Smooth muscle cell (in vitro differentiated cells): ENCODE data around the gene ZNF593OS. TPM values are rescaled to one million over a fixed set of nuclear protein-coding genes. Genes with fewer than 3 reads are reported as not detected.

ENCODE experiments used
- DNase-seq: peaks from one replicate; lab custom pipeline; 2025; ENCODE audit not compliant: unreplicated experiment; lab: John Stamatoyannopoulos, UW
- H2AFZ ChIP-seq: fragments of 200-600 bp; sonication (generic); 2 replicates; pipeline ENCODE4 v1.6.0; 2016; ENCODE audit warnings: antibody characterized with exemption, low read depth, mild to moderate bottlenecking
- H3F3A ChIP-seq: fragments of 200-600 bp; sonication (generic); 2 replicates; pipeline ENCODE4 v1.6.0; 2017; ENCODE audit warnings: antibody characterized with exemption, low read depth
- H3K27ac ChIP-seq: fragments of 200-600 bp; sonication (generic); 2 replicates; pipeline ENCODE4 v1.5.1; 2016; ENCODE audit warnings: low read depth, mild to moderate bottlenecking
- H3K27me3 ChIP-seq: fragments of 200-600 bp; sonication (generic); 2 replicates; pipeline ENCODE4 v1.6.1; 2016; ENCODE audit warnings: low read depth, mild to moderate bottlenecking
- H3K36me3 ChIP-seq: fragments of 200-600 bp; sonication (generic); 2 replicates; pipeline ENCODE4 v1.5.1; 2016; ENCODE audit warnings: low read depth
- H3K4me1 ChIP-seq: fragments of 200-600 bp; sonication (generic); 2 replicates; pipeline ENCODE4 v1.5.1; 2016; ENCODE audit warnings: low read depth
- H3K4me2 ChIP-seq: fragments of 200-600 bp; sonication (generic); 2 replicates; pipeline ENCODE4 v1.6.0; 2016; ENCODE audit warnings: mild to moderate bottlenecking
- H3K4me3 ChIP-seq: fragments of 200-600 bp; sonication (generic); 2 replicates; pipeline ENCODE4 v1.5.1; 2016; ENCODE audit warnings: mild to moderate bottlenecking
- H3K79me2 ChIP-seq: fragments of 200-600 bp; sonication (generic); 2 replicates; pipeline ENCODE4 v1.6.0; 2016; ENCODE audit warnings: low read depth, mild to moderate bottlenecking
- H3K9ac ChIP-seq: fragments of 200-600 bp; sonication (generic); 2 replicates; pipeline ENCODE4 v1.6.0; 2016; ENCODE audit warnings: low read depth
- H3K9me3 ChIP-seq: fragments of 200-600 bp; sonication (generic); replicated peaks from 2 replicates; pipeline ENCODE4 v1.5.1; 2016; ENCODE audit warnings: low read depth
- H4K20me1 ChIP-seq: fragments of 200-600 bp; sonication (generic); 2 replicates; pipeline ENCODE4 v1.6.0; 2016; ENCODE audit warnings: low read depth
- CTCF ChIP-seq: fragments of 200-600 bp; sonication (generic); IDR thresholded peaks from 2 replicates; pipeline ENCODE4 v1.5.1; 2017; ENCODE audit warnings: borderline replicate concordance, mild to moderate bottlenecking, antibody characterized with exemption; ENCODE audit not compliant: insufficient read depth, poor library complexity, severe bottlenecking
- WGBS: methylation state at CpG from one replicate; pipeline ENCODE4 v1.1.7; 2016; ENCODE audit warnings: low lambda C conversion rate; 5-methylcytosine and 5-hydroxymethylcytosine counted together
- polyA plus RNA-seq: library from polyadenylated mRNA; unstranded; fragments of >200 nt; fragmentation: Nextera tagmentation; extraction: Ambion mirVana; gene quantifications from 2 replicates; pipeline ENCODE4 v1.2.1, GENCODE V29; 2016
- total RNA-seq: library from RNA; depleted of rRNA; stranded (reverse); fragments of >200 nt; gene quantifications from 2 replicates; pipeline ENCODE4 v1.2.3, GENCODE V29; 2014

Gene ZNF593OS
- total and polyA plus RNA-seq, 2 experiments from 2014 or later, result not detected

- H4K20me1 ChIP-seq, result no peaks in the 10 kb centered on the region
- H3K4me3 ChIP-seq, result no peak overlapping the region
- WGBS, result 83% methylated on average over 8 of the region's 11 CpGs
These were observed 26.2 kb upstream of the ZNF593OS start for GRCh38 chr1:26197813-26198212.

GRCh38 chr1:26197301-26197700, 25.7 kb upstream of the ZNF593OS start:
- Histone ChIP-seq H3K27ac (no peak overlapping the region), H3K36me3 (no peaks in the 10 kb centered on the region), H3K9me3 (no peaks in the 10 kb centered on the region), H2AFZ (no peak overlapping the region), H4K20me1 (no peaks in the 10 kb centered on the region), H3K4me3 (no peak overlapping the region), H3K9ac (no peak overlapping the region), H3K79me2 (no peaks in the 10 kb centered on the region), H3K27me3 (no peaks in the 10 kb centered on the region), H3F3A (no peaks in the 10 kb centered on the region), H3K4me1 (no peaks in the 10 kb centered on the region), H3K4me2 (no peak overlapping the region)
- no peak for TF ChIP-seq CTCF
- WGBS, result 94% methylated on average over 3 of the region's 3 CpGs
- DNase-seq, result no peak

More at GRCh38 chr1:26197813-26198212, 26.2 kb upstream of the ZNF593OS start:
- Histone ChIP-seq H3K4me1 (no peaks in the 10 kb centered on the region), H3K27ac (no peak overlapping the region), H3K27me3 (no peaks in the 10 kb centered on the region), H3K9me3 (no peaks in the 10 kb centered on the region), H3K9ac (no peak overlapping the region), H3K4me2 (no peak overlapping the region), H2AFZ (no peak overlapping the region), H3K79me2 (no peaks in the 10 kb centered on the region), H3F3A (no peaks in the 10 kb centered on the region), H3K36me3 (no peaks in the 10 kb centered on the region)
- DNase-seq, result no peak
- TF ChIP-seq CTCF, result no peak

GRCh38 chr1:26195805-26196204, 24.2 kb upstream of the ZNF593OS start:
- Histone ChIP-seq H3K36me3 (no peaks in the 10 kb centered on the region), H3K79me2 (no peaks in the 10 kb centered on the region), H3F3A (no peaks in the 10 kb centered on the region), H3K9ac (no peak overlapping the region), H3K27me3 (no peaks in the 10 kb centered on the region), H3K9me3 (no peaks in the 10 kb centered on the region), H3K27ac (no peak overlapping the region), H3K4me3 (no peak overlapping the region), H2AFZ (no peak overlapping the region), H3K4me2 (no peak overlapping the region), H4K20me1 (no peaks in the 10 kb centered on the region), H3K4me1 (no peaks in the 10 kb centered on the region)
- no peak for DNase-seq
- TF ChIP-seq CTCF, result no peak
- WGBS, result 96% methylated on average over 3 of the region's 3 CpGs

GRCh38 chr1:26191739-26192138, 20.1 kb upstream of the ZNF593OS start:
- no peak for TF ChIP-seq CTCF
- no peak overlapping the region for H3K9ac ChIP-seq
- no peak overlapping the region for H3K4me3 ChIP-seq
- no peaks in the 10 kb centered on the region for H3K4me1 ChIP-seq
- H3K4me2 ChIP-seq, result no peak overlapping the region
- WGBS, result 85% methylated on average over 3 of the region's 3 CpGs
- no peaks in the 10 kb centered on the region for H3K27me3 ChIP-seq
- no peaks in the 10 kb centered on the region for H3F3A ChIP-seq
- no peaks in the 10 kb centered on the region for H4K20me1 ChIP-seq
- no peak overlapping the region for H3K27ac ChIP-seq
- no peaks in the 10 kb centered on the region for H3K79me2 ChIP-seq
- H2AFZ ChIP-seq, result no peak overlapping the region
- H3K36me3 ChIP-seq, result no peaks in the 10 kb centered on the region
- no peaks in the 10 kb centered on the region for H3K9me3 ChIP-seq
- DNase-seq, result no peak
